Mucosa of gallbladder (tissue), 1 donor: ENCODE data around the gene HTR1D. TPM values are rescaled to one million over a fixed set of nuclear protein-coding genes. Genes with fewer than 3 reads are reported as not detected.
A peak's percentile ranks its signal among the peaks of the same experiment; 100 is the strongest.
"Not testable (repeated sequence)": the region's sequence is repeated elsewhere in the genome, so short reads cannot be mapped to it uniquely, and the experiment has no call there.

Experiments
- DNase-seq: peaks from one replicate; pipeline ENCODE4 v3.0.0-alpha.2; 2020; ENCODE audit warnings: low spot score
- total RNA-seq: library from RNA; stranded (reverse); gene quantifications from one replicate; pipeline ENCODE4 v1.2.1, GENCODE V29; 2021
- donor health status: DM: no; HTN: no; CAD: no.

HTR1D gene
- total RNA-seq, 1 donor from 2014 or later: 7.0 TPM

DNA sequence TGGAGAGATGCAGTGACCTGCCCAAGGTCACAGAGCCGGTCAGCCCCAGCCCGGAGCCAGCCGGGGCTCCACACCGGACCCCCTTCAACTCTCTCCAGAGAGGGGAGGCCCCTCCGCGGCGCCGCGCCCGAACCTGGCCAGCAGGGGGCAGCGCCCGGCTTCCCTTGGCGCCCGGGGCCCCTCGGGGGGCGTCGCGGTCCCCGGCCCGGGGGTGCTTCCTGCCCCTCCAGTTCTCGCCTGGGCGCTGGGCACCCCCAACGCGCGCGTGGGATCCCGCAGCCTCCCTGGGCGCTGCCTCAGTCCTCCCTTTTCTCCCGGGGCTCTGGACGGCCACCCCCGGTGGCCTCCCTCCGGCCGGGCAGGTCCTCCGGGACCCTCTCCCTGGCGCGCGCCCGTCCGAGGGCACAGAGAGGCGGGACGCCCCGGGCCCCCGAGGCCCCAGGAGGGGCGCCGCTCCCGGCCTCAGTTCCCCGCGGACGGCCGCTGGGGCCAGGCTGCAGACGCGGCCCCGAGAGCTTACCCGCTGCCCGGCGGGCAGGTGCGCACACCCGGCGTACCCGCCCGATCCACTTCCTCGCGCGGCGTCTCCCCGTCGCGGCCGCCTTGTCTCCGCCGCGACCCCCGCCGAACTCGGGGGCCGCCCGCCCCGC, 406 bp downstream of the HTR1D start:
- no peak for DNase-seq

DNA sequence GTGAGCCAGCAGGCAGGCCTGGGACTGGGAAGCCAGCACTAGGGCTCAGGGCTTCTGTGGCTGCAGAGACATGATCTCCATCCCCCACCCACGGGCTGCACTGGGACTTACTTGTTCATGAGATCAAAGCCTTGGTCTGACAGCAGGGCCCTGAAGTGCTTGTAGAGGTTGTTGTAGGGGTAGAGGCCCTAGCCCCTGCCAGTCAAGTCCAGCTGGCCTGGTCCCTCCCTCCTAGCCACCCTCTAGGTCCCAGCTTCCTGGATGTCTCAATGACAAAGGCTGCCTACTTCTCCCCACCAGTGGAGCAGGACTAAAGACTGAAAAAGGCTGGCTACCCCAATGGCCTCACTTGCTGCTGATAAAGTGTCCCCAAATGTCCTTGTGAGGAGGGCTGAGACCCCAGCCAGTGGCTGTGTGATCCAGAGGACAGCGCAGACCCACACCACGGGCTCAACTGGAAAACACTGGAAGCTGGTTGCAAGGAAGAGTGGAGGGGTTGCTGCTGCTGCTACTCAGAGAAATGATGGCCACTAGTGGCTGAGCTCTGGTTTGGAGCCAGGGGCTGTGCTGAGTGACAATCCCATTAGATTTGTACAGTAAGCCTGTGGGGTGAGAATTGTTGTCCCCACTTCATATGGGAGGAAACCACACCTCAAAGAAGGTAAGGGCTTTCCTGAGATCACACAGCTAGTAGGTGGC, 1.4 kb downstream of the HTR1D start:
- DNase-seq: no peak

DNA sequence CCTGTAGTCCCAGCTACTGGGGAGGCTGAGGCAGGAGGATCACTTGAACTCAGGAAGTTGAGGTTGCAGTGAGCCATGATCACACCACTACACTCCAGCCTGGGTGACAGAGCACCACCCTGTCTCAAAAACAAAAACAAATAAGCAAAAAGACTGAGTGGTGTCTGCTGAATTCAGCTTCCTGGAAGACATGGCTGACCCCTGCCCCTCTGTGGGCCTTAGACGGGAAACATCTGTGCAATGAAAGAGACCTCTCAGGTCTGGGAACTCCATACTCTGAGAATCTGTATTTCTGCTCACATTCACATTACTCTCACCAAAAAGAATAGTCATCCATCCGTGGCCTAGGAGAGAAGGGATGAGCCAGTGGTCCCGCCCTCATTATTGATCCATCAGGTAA, 2.0 kb downstream of the HTR1D start:
- no peak for DNase-seq

DNA sequence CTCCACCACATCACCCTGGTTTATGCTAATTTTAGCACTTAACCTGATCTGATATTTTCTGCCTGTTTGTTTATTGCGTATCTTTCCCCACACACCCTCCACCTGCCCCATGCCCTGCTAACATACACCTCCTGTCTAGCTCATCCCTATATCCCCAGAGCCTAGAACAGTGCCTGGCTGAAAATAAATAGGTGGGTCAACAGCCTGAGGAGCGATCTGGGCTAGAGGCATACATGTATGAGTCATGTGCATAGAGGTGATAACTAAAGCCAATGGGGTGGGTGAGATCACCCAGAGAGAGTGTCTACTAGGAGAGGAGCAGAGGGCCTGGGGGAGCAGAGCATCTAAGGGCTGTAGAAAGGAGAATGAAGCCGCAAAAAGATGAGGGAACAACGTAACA, 2.7 kb downstream of the HTR1D start:
- DNase-seq: no peak

GRCh38 chr1:23211955-23212354, 5.3 kb downstream of the HTR1D start:
- DNase-seq: no peak

DNA sequence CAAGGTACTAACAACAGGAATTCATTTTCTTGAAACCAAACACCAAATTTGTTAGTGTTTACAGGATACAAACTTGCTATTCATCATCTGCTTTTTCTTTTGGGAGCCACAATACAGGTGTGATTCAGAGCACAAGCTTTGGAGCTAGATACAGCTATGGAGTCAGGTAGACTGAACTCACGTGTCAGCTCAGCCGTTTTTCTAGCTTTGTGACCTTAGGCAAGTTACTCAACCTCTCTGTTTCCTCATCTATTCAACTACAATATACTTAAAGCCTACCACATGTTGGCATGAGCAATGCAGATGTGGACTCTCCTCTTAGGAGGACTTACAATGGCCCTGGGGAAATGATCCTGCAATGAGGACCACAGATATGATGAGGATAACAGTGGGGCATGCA, 6.3 kb downstream of the HTR1D start:
- no peak for DNase-seq

DNA sequence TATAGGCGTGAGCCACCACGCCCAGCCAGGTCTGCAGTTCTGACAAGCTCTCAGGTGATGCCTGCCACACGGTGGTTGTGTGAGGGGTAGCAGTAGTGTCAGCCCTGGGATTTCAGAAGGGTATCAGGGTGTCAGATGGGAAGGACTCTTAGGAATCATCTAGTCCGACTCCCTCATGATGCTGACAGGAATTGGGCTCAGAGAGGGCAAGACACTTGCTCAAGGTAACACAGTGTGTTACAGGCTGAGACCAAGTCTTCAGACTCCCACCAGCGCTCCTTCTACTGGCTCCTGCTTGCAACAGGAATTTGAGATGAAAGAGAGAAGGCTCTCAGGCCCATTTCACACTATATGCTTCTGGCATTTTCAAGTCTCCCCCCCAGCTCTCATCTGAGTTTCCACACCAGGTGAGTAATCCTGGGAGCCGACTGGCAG, 6.9 kb downstream of the HTR1D start:
- DNase-seq: no peak

- no peak for DNase-seq
Observed at GRCh38 chr1:23209770-23210169, 7.5 kb downstream of the HTR1D start.

DNA sequence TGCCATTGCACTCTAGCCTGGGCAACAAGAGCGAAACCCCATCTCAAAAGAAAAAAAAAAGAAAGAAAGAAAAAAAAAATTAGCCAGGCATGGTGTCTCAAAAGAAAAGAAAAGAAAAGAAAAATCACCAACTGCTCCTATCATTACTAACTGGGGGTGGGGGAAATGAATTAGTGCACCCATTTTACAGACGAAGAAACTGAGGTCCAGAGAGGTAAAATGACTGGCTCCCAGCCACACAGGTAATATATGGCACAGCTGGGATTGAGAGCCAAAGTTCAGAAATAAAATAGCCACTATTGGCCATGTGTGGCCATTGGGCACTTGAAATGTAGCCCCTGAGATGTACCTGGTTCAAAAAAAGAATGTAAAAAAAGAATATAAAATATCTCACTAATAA, 8.8 kb downstream of the HTR1D start:
- DNase-seq: no peak

DNA sequence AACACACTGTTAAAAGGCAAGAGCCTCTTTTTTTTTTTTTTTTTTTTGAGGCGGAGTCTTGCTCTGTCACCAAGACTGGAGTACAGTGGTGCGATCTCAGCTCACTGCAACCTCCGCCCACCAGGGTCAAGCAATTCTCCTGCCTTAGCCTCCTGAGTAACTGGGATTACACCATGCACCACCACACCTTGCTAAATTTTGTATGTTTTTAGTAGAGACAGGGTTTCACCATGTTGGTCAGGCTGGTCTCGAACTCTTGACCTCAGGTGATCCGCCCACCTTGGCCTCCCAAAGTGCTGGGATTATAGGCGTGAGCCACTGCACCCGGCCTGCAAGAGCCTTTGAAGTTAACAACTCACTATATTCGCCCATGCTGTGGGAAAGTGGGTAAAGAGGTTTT, 9.6 kb downstream of the HTR1D start:
- DNase-seq: not testable (repeated sequence)

GRCh38 chr1:23202263-23202749, 15.0 kb downstream of the HTR1D start:
- no peak for DNase-seq

GRCh38 chr1:23200883-23201282, 16.4 kb downstream of the HTR1D start:
- no peak for DNase-seq

DNA sequence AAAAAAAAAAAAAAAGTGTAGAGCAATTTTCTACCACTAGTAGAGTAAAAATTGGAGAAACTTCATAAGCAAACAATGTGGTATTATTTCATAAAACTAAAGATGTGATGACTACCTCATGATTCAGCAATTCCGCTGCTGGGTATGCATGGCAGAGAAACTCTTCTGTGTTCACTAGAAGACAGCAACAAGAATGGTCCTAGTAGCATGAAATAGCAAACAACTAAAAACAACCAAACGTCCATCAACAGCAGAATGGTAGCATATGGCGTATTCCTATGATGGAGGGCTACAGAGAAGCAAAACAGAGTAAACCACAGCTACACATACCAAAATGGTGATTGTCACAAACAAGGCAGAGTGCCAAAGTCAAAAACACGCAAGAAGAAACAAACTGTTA, 18.9 kb downstream of the HTR1D start:
- no peak for DNase-seq

GRCh38 chr1:23196627-23197328, 20.5 kb downstream of the HTR1D start:
- DNase-seq: no peak

DNA sequence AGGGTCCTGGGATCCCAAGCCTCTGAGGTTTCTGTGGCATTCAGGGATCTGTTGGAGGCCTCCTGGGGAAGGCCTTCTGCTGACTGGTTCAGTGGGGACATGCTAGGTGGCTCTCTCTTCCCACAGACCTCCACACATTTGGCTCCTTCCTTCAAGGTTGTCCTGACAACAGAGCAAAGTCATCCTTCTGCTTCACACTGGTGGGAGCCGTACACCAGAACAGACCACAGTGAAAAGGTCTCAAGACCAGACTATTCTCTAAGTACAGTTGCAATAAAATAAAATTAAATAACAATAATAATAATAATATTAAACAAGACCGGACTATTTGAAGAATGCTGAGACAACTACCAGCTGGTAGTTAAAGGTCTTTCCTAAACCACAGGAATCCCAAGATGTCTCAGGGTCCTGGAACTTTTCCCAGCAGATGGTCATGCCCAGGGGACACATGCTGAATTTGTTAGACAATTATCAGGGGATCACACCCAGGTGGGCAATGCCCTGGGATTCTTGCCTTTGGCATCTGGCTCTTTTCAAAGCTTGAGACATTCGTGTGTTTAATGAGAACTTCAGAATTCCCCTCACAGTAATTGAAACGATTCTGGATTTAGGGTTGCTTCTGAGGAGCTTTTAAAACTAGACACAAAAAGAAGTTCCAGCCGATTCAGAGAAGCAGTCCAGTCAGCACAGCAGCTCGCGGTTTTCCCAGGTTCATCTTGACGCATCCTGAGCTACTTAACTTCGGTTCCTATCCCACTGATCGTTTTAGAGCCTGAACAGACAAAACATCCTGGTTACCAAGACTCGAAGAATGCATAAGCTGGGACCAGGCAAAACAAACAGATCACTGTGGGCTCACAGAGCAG, 22.9 kb downstream of the HTR1D start:
- DNase-seq: no peak

DNA sequence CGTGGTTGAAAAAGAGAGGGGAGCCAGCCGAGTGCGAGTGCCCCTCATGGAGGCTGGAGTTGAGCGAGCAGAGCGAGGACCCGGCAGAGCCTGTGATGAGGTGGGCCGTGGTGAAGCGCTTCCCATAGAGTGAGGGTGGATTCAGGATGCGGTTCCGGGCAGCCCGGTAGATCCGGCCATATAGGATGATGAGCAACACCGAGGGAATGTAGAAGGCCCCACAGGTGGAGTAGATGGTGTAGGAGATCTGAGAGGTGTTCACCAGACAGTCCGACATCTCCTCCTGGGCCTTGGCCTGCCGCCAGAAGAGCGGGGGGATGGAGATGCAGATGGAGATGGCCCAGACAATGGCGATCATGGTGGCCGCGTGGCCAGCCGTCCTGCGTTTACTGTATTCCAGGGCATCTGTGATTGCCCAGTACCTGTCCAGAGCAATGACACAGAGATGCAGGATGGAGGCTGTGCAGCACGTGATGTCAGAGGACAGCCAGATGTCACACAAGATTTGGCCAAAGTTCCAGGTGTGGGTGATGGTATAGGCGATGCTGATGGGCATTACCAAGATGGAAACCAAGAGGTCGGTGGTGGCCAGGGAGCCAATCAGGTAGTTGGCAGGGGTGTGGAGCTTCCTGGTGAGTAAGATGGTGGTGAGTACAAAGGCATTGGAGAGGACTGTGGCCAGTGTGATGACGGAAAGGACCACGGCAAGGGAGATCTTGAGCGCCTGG, 23.7 kb downstream of the HTR1D start:
- no peak for DNase-seq

DNA sequence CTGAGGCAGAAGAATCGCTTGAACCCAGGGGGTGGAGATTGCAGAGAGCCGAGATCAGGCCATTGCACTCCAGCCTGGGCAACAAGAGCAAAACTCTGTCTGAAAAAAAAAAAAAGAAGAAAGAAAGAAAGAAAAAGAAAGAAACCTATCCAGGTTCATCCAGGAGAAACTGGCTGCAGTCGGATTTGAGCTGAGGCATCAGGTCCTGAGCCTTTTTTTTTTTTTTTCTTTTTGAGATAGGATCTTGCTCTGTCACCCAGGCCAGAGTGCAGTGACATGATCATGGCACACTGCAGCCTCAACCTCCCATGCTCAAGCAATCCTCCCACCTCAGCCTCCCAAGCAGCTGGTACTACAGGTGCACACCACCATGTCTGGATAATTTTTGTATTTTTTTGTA, 26.1 kb downstream of the HTR1D start:
- DNase-seq: no peak

GRCh38 chr1:23188936-23189452, 28.3 kb downstream of the HTR1D start:
- not testable (repeated sequence) for DNase-seq

- no peak for DNase-seq
Observed at GRCh38 chr1:23188434-23188884, 28.8 kb downstream of the HTR1D start.

- DNase-seq: peak; percentile 41
Observed at GRCh38 chr1:23187637-23188036, 29.7 kb downstream of the HTR1D start.

- DNase-seq: no peak
Observed at GRCh38 chr1:23185381-23185780, 31.9 kb downstream of the HTR1D start.
